ENCODE results near the gene DKC1. TPM values are rescaled to one million over a fixed set of nuclear protein-coding genes. Genes with fewer than 3 reads are reported as not detected.
A peak's percentile ranks its signal among the peaks of the same experiment; 100 is the strongest.

Gene DKC1
- total and polyA plus RNA-seq, 7 donors = 21.2 to 61.0 (median 38.2) TPM

DNA sequence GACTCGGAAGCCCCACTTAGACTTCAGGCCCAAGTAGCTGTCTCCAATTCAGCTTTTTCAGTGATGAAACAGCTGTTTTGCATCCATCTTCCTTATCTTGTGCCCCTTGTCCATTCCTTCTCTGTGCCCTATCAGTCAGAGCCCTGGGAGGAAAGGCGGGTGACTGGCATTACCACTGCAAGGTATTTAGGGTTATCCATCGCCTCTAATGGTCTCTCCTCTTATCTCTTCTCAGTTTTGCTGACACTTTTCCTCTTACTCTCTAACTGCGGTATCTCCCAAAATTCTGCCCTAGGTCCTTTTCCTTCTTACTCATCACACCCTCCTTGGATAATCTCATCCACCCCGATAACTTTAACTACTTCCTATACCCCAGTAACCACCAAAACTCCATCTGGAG is 25.5 kb upstream of the DKC1 start:
- TF ChIP-seq CTCF (IDR thresholded peaks at IDR 0.05) = no peak
- intact Hi-C loops (cut with DNase I) = no loop called here
- H3K27ac ChIP-seq = peak overlapping the region; percentile 57
- DNase-seq (no peak), ATAC-seq (no peak)
- H3K4me3 ChIP-seq = no peak overlapping the region
- H3K27me3 ChIP-seq (ENCODE audit: insufficient read depth in 3 of 3, low read length in 2 of 3) = no peaks in the 10 kb centered on the region
- peaks cover 21% of the 10 kb centered on the region for H3K4me1 ChIP-seq
- no peaks in the 10 kb centered on the region for H3K9me3 ChIP-seq
- no peaks in the 10 kb centered on the region for H3K36me3 ChIP-seq (ENCODE audit: insufficient read depth in 1 of 2, low read depth in 1 of 2)
- WGBS, 3 donors = 88 to 96% (median 94%) methylated on average over 5 of the region's 5 CpGs

DNA sequence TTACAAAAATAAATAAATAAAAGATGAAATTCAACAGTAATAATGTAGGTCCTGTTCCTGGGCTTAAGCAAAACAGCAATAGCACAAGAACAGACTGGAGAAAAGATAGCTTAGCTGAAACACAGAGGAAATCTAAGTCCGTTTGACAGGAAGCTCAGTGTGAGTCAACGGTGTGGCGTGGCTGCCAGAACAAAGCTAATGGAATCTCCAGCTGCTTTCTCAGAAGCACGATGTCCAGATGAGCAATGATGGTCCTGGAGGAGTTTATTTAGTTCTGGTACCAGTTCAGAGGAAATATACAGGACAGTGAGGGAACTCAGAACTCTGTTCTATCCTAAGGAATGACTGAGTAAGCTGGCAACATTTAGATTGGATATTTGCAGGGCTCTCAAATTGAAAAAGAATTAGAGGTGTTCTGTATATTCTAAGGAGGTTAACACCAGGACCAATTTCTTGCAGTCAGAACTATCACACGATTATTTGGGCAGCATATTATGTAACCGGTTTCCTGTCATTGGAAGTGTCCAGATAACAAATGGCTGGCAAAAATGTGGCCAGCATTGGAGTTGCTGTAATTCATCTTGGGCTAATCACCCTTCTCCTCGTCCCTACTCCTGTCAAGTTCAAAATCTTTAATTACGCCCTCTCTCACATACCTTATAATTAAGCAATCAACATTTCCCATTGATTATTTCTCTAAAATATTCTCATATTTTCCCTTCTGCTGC is 24.5 kb upstream of the DKC1 start:
- WGBS, 3 donors = 13 to 35% (median 14%) methylated on average over 8 of the region's 8 CpGs
- DNase-seq (peak; percentile 55 to 74), ATAC-seq (peak; percentile 77 to 86 (median 84))
- Histone ChIP-seq H3K27ac (peak overlapping the region; percentile 57), H3K4me3 (no peak overlapping the region), H3K27me3 (ENCODE audit: insufficient read depth in 3 of 3, low read length in 2 of 3) (no peaks in the 10 kb centered on the region), H3K9me3 (no peaks in the 10 kb centered on the region), H3K36me3 (ENCODE audit: insufficient read depth in 1 of 2, low read depth in 1 of 2) (no peaks in the 10 kb centered on the region), H3K4me1 (peaks cover 15% of the 10 kb centered on the region)
- intact Hi-C loops (cut with DNase I) = no loop called here
- TF ChIP-seq CTCF (IDR thresholded peaks at IDR 0.05) = no peak

DNA sequence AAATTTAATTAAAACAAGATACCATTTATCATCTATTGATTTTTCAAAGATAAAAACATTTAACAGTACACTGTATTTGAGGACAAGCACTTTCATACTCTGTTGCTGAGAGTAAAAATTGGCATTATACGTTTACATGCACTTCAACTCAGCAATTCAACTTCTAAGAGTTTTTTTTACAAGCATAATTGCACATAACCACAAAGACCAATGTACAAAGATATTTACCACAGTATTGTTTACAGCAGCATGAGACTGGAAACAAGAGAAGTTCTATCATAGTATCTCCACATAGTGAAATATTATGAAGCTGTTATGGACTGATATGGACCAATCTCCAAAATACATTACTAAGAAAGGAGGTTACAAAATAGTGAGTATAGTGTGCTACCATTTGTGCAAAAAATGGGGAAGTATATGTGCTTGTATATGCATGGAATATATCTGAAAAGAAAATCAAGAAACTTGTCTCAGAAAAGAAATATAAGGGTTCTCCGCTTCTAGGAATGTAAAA is 22.7 kb upstream of the DKC1 start:
- H3K9me3 ChIP-seq = no peaks in the 10 kb centered on the region
- H3K4me3 ChIP-seq = no peak overlapping the region
- WGBS, 3 donors = 78 to 90% (median 84%) methylated on average over 2 of the region's 2 CpGs
- intact Hi-C loops (cut with DNase I) = no loop called here
- H3K27ac ChIP-seq = no peak overlapping the region
- ATAC-seq (no peak), DNase-seq (no peak)
- peaks cover 8% of the 10 kb centered on the region for H3K4me1 ChIP-seq
- no peak for TF ChIP-seq CTCF (IDR thresholded peaks at IDR 0.05)
- no peaks in the 10 kb centered on the region for H3K36me3 ChIP-seq (ENCODE audit: insufficient read depth in 1 of 2, low read depth in 1 of 2)
- H3K27me3 ChIP-seq (ENCODE audit: insufficient read depth in 3 of 3, low read length in 2 of 3) = no peaks in the 10 kb centered on the region

DNA sequence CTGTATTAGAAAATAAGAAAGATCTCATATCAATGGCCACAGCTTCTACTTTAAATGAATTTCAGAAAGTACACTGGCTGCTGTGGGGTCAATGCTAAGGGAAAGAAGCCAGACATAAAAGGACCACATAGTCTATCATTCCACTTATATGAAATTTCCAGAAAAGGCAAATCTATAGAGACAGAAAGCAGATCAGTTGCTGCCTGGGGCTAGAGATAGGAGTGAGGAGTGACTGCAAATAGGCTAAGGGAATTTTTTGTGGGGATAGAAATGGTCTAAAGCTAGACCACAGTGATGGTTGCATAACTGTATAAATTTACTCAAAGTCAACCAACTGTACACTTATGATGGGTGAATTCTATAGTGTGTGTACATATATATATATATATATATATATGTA is 20.1 kb upstream of the DKC1 start:
- no peaks in the 10 kb centered on the region for H3K27me3 ChIP-seq (ENCODE audit: insufficient read depth in 3 of 3, low read length in 2 of 3)
- TF ChIP-seq CTCF (IDR thresholded peaks at IDR 0.05) = no peak
- H3K36me3 ChIP-seq (ENCODE audit: insufficient read depth in 1 of 2, low read depth in 1 of 2) = no peaks in the 10 kb centered on the region
- intact Hi-C loops (cut with DNase I) = no loop called here
- no peak for DNase-seq
- H3K4me3 ChIP-seq = no peak overlapping the region
- H3K9me3 ChIP-seq = no peaks in the 10 kb centered on the region
- no peak overlapping the region for H3K27ac ChIP-seq
- no peak for ATAC-seq
- peaks cover 6% of the 10 kb centered on the region for H3K4me1 ChIP-seq

All from psoas muscle (tissue), 8 donors.